ENCODE data around the gene FAM168A. TPM values are rescaled to one million over a fixed set of nuclear protein-coding genes. Genes with fewer than 3 reads are reported as not detected.

Gene FAM168A
- total and polyA plus RNA-seq, 2 of the 8 experiments (the other 6 are each of a cell fraction or from before 2014, with no cell fraction given): 17.1 to 21.6 TPM

DNA sequence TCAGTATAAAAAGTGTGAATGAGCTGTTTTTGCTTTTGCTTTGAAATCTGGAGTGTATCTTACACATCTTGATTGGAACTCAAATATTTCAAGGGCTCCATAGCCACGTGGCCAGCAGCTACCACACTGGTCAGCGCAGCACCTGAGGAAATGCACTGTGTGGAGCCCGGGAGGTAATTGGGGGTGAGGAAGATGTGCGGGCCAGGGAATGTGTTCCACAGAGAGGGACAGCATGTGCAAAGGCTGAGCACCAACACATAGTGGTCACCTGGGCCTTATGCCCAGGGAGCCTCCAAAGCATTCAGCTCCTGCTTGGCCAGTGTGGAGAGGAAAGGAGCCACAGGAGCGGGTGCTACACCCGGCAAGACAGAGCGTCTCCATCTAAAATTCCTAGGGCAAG, 200.9 kb downstream of the FAM168A start (continued):
- TF ChIP-seq TAF1 (IDR thresholded peaks at IDR 0.05; ENCODE audit: low read depth, low read length): no peak

Data from H1 (cell line).